Stomach (tissue), 4 donors: ENCODE measurements around the gene ERC1.

ENCODE experiments used
- POLR2A ChIP-seq, 4 donors: fragments of 450-650 bp; IDR thresholded peaks; one replicate each; pipeline ENCODE4 v1.6.1; 2016; ENCODE audit warnings: antibody characterized with exemption in 4 of 4, control low read depth in 2 of 4, mild to moderate bottlenecking in 1 of 4, moderate library complexity in 1 of 4
- TF ChIP-seq, protein P1 (sequence below), 7 experiments: fragments of 450-650 bp in 4 of 7; fragments of 200-600 bp in 3 of 7; sonication (generic) in 3 of 7; IDR thresholded peaks; one replicate each; pipeline ENCODE4 v1.5.1; 2016 to 2019; ENCODE audit warnings: antibody characterized with exemption in 7 of 7, control low read depth in 2 of 7, mild to moderate bottlenecking in 1 of 7

GRCh38 chr12:1212526-1212925, 221.5 kb downstream of the ERC1 start:
- TF ChIP-seq, protein P1, sequence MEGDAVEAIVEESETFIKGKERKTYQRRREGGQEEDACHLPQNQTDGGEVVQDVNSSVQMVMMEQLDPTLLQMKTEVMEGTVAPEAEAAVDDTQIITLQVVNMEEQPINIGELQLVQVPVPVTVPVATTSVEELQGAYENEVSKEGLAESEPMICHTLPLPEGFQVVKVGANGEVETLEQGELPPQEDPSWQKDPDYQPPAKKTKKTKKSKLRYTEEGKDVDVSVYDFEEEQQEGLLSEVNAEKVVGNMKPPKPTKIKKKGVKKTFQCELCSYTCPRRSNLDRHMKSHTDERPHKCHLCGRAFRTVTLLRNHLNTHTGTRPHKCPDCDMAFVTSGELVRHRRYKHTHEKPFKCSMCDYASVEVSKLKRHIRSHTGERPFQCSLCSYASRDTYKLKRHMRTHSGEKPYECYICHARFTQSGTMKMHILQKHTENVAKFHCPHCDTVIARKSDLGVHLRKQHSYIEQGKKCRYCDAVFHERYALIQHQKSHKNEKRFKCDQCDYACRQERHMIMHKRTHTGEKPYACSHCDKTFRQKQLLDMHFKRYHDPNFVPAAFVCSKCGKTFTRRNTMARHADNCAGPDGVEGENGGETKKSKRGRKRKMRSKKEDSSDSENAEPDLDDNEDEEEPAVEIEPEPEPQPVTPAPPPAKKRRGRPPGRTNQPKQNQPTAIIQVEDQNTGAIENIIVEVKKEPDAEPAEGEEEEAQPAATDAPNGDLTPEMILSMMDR (IDR thresholded peaks at IDR 0.05): no peak
- TF ChIP-seq POLR2A (IDR thresholded peaks at IDR 0.05): no peak
